Stimulated activated CD4-positive, alpha-beta T cell treated with anti-CD3 and anti-CD28 coated beads, Interleukin-4, amount 100 ng/mL, for 48 hours (primary cell): ENCODE data around the gene PICK1.

ENCODE experiments used
- DNase-seq, 2 donors: peaks; one replicate each; pipeline ENCODE4 v3.0.0-alpha.2; 2020; ENCODE audit warnings: low read depth in 2 of 2

PICK1 gene

GRCh38 chr22:38056969-38057891 lies at the start of gene PICK1:
TSS of gene PICK1 (plus strand) at chr22:38057404. CDS start at chr22:38057810, 406 bp downstream.
- DNase-seq = peak; percentile 80 to 81

- no peak for DNase-seq
These were observed 48.0 kb upstream of the PICK1 start for GRCh38 chr22:38009000-38009806.

- no peak for DNase-seq
These were observed 44.6 kb upstream of the PICK1 start for GRCh38 chr22:38012604-38013072.

GRCh38 chr22:38014083-38014482 lies 43.1 kb upstream of the PICK1 start:
- no peak for DNase-seq

GRCh38 chr22:38016182-38017151 lies 40.7 kb upstream of the PICK1 start:
- DNase-seq = no peak

- no peak for DNase-seq
These were observed 39.8 kb upstream of the PICK1 start for GRCh38 chr22:38017272-38017920.

- DNase-seq = no peak
These were observed 39.0 kb upstream of the PICK1 start for GRCh38 chr22:38017939-38018885.

- DNase-seq = no peak
These were observed 38.0 kb upstream of the PICK1 start for GRCh38 chr22:38018938-38019827.

- DNase-seq = no peak
These were observed 36.0 kb upstream of the PICK1 start for GRCh38 chr22:38021206-38021605.

- no peak for DNase-seq
These were observed 34.2 kb upstream of the PICK1 start for GRCh38 chr22:38023045-38023444.

- DNase-seq = no peak
These were observed 31.7 kb upstream of the PICK1 start for GRCh38 chr22:38025514-38025913.

- no peak for DNase-seq
These were observed 30.8 kb upstream of the PICK1 start for GRCh38 chr22:38026130-38027111.

GRCh38 chr22:38027487-38027886 lies 29.7 kb upstream of the PICK1 start:
- no peak for DNase-seq

- DNase-seq = no peak
These were observed 28.7 kb upstream of the PICK1 start for GRCh38 chr22:38028344-38029130.

GRCh38 chr22:38029370-38029769 lies 27.8 kb upstream of the PICK1 start:
- no peak for DNase-seq

GRCh38 chr22:38029901-38030300 lies 27.3 kb upstream of the PICK1 start:
- no peak for DNase-seq
